Fibroblast of lung (primary cell): ENCODE data around the gene PALB2. TPM values are rescaled to one million over a fixed set of nuclear protein-coding genes. Genes with fewer than 3 reads are reported as not detected.
A peak's percentile ranks its signal among the peaks of the same experiment; 100 is the strongest.

Experiments used
- DNase-seq, 2 donors: peaks; one replicate each; pipeline versions ENCODE4 v3.0.0 to v3.0.0-alpha.2; 2010; ENCODE audit warnings: low read depth in 2 of 2
- H2AFZ ChIP-seq: 2 replicates; pipeline ENCODE4 v1.5.1; 2012; ENCODE audit warnings: low read length, control low read depth, inconsistent platforms
- H3K27ac ChIP-seq: 2 replicates; pipeline ENCODE4 v1.5.1; 2011; ENCODE audit warnings: low read length, control low read depth; ENCODE audit not compliant: insufficient read depth
- H3K27me3 ChIP-seq: 2 replicates; pipeline ENCODE4 v1.5.1; 2011; ENCODE audit warnings: mild to moderate bottlenecking, low read length; ENCODE audit not compliant: control insufficient read depth, insufficient read depth
- H3K36me3 ChIP-seq: 2 replicates; pipeline ENCODE4 v1.5.1; 2011; ENCODE audit warnings: low read length; ENCODE audit not compliant: control insufficient read depth, insufficient read depth
- H3K4me1 ChIP-seq: 2 replicates; pipeline ENCODE4 v1.5.1; 2011; ENCODE audit warnings: low read length; ENCODE audit not compliant: control insufficient read depth, insufficient read depth; ENCODE audit errors: extremely low read depth
- H3K4me2 ChIP-seq: 2 replicates; pipeline ENCODE4 v1.5.1; 2011; ENCODE audit warnings: low read length, control low read depth; ENCODE audit not compliant: insufficient read depth; ENCODE audit errors: extremely low read depth
- H3K4me3 ChIP-seq, 4 experiments: fragments of 200-600 bp in 1 of 4; sonication (generic) in 1 of 4; replicated peaks in 1 of 4; 2 replicates each; pipeline ENCODE4 v1.5.1; 2011 to 2016; ENCODE audit warnings: low read length in 4 of 4, low read depth in 3 of 4, mild to moderate bottlenecking in 3 of 4, control low read depth in 2 of 4, inconsistent platforms in 1 of 4, mixed read lengths in 1 of 4; ENCODE audit not compliant: insufficient read depth in 1 of 4; ENCODE audit errors: control extremely low read depth in 1 of 4
- H3K79me2 ChIP-seq: 2 replicates; pipeline ENCODE4 v1.5.1; 2012; ENCODE audit warnings: mild to moderate bottlenecking, low read length, inconsistent platforms; ENCODE audit not compliant: control insufficient read depth, insufficient read depth
- H3K9ac ChIP-seq: 2 replicates; pipeline ENCODE4 v1.5.1; 2011; ENCODE audit warnings: mild to moderate bottlenecking, low read length, control low read depth; ENCODE audit not compliant: insufficient read depth
- H3K9me3 ChIP-seq: 2 replicates; pipeline ENCODE4 v1.5.1; 2012; ENCODE audit warnings: low read depth, low read length; ENCODE audit not compliant: control insufficient read depth, insufficient read depth
- H4K20me1 ChIP-seq: 2 replicates; pipeline ENCODE4 v1.5.1; 2011; ENCODE audit warnings: low read length; ENCODE audit not compliant: control insufficient read depth, insufficient read depth; ENCODE audit errors: extremely low read depth
- CTCF ChIP-seq, 2 donors: IDR thresholded peaks in 1 of 2; conservative IDR thresholded peaks in 1 of 2; 1 replicate in 1 of 2; 2 replicates in 1 of 2; pipeline ENCODE4 v1.5.1; 2011 to 2012; ENCODE audit warnings: low read length in 2 of 2, control low read depth in 1 of 2, inconsistent platforms in 1 of 2, low read depth in 1 of 2, mild to moderate bottlenecking in 1 of 2
- EZH2 ChIP-seq: IDR thresholded peaks from 2 replicates; pipeline ENCODE4 v1.5.1; 2012; ENCODE audit warnings: low read length, control low read depth, mild to moderate bottlenecking; ENCODE audit errors: missing control alignments
- polyA plus RNA-seq, 2 donors: library from polyadenylated mRNA; depleted of rRNA in 1 of 2; stranded (reverse) in 1 of 2; unstranded in 1 of 2; fragments of >200 nt; gene quantifications; 2 replicates each; pipeline ENCODE4 v1.2.1, GENCODE V29; 2011 to 2012; ENCODE audit warnings: missing spikeins in 1 of 2
- total RNA-seq: library from RNA; depleted of rRNA; stranded (reverse); fragments of >200 nt; gene quantifications from 2 replicates; pipeline ENCODE4 v1.2.1, GENCODE V29; 2014

Gene PALB2
- total and polyA plus RNA-seq, 2 donors (not counting 1 experiment from before 2014, with no cell fraction given): 7.7 to 8.1 TPM

- Histone ChIP-seq H3K27ac (no peak overlapping the region), H3K9me3 (no peaks in the 10 kb centered on the region), H4K20me1 (no peaks in the 10 kb centered on the region), H2AFZ (no peak overlapping the region), H3K9ac (no peak overlapping the region), H3K36me3 (peaks cover 2% of the 10 kb centered on the region), H3K4me1 (no peaks in the 10 kb centered on the region), H3K79me2 (no peaks in the 10 kb centered on the region), H3K27me3 (no peaks in the 10 kb centered on the region), H3K4me3 (no peak overlapping the region), H3K4me2 (no peak overlapping the region)
- peak; percentile 27 to 66 for DNase-seq
- TF ChIP-seq EZH2 (no peak), CTCF (conservative IDR thresholded peaks at IDR 0.05 in 1 of 2, IDR thresholded peaks at IDR 0.05 in 1 of 2; ENCODE audit: low read depth in 1 of 2, low read length in 2 of 2) (no peak)
Observed at GRCh38 chr16:23608194-23608593, 32.9 kb downstream of the PALB2 start.

- H3K4me3 ChIP-seq: no peak overlapping the region
- no peak overlapping the region for H3K4me2 ChIP-seq
- no peaks in the 10 kb centered on the region for H3K4me1 ChIP-seq
- H4K20me1 ChIP-seq: no peaks in the 10 kb centered on the region
- no peak overlapping the region for H2AFZ ChIP-seq
- no peaks in the 10 kb centered on the region for H3K27me3 ChIP-seq
- H3K36me3 ChIP-seq: peaks cover 2% of the 10 kb centered on the region
- TF ChIP-seq CTCF (conservative IDR thresholded peaks at IDR 0.05 in 1 of 2, IDR thresholded peaks at IDR 0.05 in 1 of 2; ENCODE audit: low read depth in 1 of 2, low read length in 2 of 2) (no peak), EZH2 (no peak)
- no peak overlapping the region for H3K9ac ChIP-seq
- H3K79me2 ChIP-seq: no peaks in the 10 kb centered on the region
- no peaks in the 10 kb centered on the region for H3K9me3 ChIP-seq
- H3K27ac ChIP-seq: no peak overlapping the region
- peak in 1 of 2 donors; percentile 17 for DNase-seq
Observed at GRCh38 chr16:23607726-23608125, 33.4 kb downstream of the PALB2 start.

GRCh38 chr16:23597003-23597756 is 43.9 kb downstream of the PALB2 start:
- no peak overlapping the region for H3K4me3 ChIP-seq
- DNase-seq: no peak
- H3K9ac ChIP-seq: no peak overlapping the region
- H3K79me2 ChIP-seq: peaks cover 35% of the 10 kb centered on the region
- H3K4me2 ChIP-seq: no peak overlapping the region
- H4K20me1 ChIP-seq: no peaks in the 10 kb centered on the region
- TF ChIP-seq CTCF (conservative IDR thresholded peaks at IDR 0.05 in 1 of 2, IDR thresholded peaks at IDR 0.05 in 1 of 2; ENCODE audit: low read depth in 1 of 2, low read length in 2 of 2) (no peak), EZH2 (no peak)
- no peaks in the 10 kb centered on the region for H3K27me3 ChIP-seq
- H3K36me3 ChIP-seq: peaks cover 4% of the 10 kb centered on the region
- H3K27ac ChIP-seq: no peak overlapping the region
- no peaks in the 10 kb centered on the region for H3K4me1 ChIP-seq
- H3K9me3 ChIP-seq: no peaks in the 10 kb centered on the region
- H2AFZ ChIP-seq: peak overlapping the region; percentile 60
